Measurements from ENCODE around the gene NFATC1.

GRCh38 chr18:79552696-79553095 is 157.0 kb downstream of the NFATC1 start:
- no peak for TF ChIP-seq YY1 (IDR thresholded peaks at IDR 0.05; ENCODE audit: insufficient read depth, insufficient read length)
- TF ChIP-seq ZNF274 (IDR thresholded peaks at IDR 0.05; ENCODE audit: low read depth, low read length) = no peak
- no peak for TF ChIP-seq SUZ12 (IDR thresholded peaks at IDR 0.05; ENCODE audit: extremely low read depth, insufficient read depth, insufficient read length)

Data from NT2/D1 (cell line).